H1 (cell line): ENCODE measurements around the gene UBE2M. TPM values are rescaled to one million over a fixed set of nuclear protein-coding genes. Genes with fewer than 3 reads are reported as not detected.
"Not testable (repeated sequence)": the region's sequence is repeated elsewhere in the genome, so short reads cannot be mapped to it uniquely, and the experiment has no call there.

Source experiments
- CTCF ChIA-PET: fragments of 300-600 bp; sonication (Branson Sonifier 250); formaldehyde crosslinking; loops from one replicate; lab custom pipeline; 2021; ENCODE audit not compliant: partially characterized antibody; lab: Charles Lee
- POLR2A ChIA-PET: fragments of 300-600 bp; sonication (Branson Sonifier 250); formaldehyde crosslinking; loops from one replicate; lab custom pipeline; 2021; ENCODE audit warnings: inconsistent platforms; ENCODE audit not compliant: partially characterized antibody; lab: Charles Lee
- DNase-seq, 2 experiments: peaks; one replicate each; pipeline versions ENCODE4 v3.0.0 to v3.0.0-alpha.2; 2010 to 2022; ENCODE audit warnings: low spot score in 2 of 2, low read depth in 1 of 2, mixed read lengths in 1 of 2
- FAIRE-seq: peaks from 2 replicates; lab custom pipeline; 2011; peaks lifted over from hg19 to GRCh38; lab: Jason Lieb, UNC
- H2AFZ ChIP-seq: 2 replicates; pipeline ENCODE4 v1.8.1; 2012; ENCODE audit warnings: low read length, inconsistent platforms
- H2AK5ac ChIP-seq: 2 replicates; pipeline ENCODE4 v1.6.1; 2013; ENCODE audit warnings: low read depth, low read length
- H2BK120ac ChIP-seq: replicated peaks from 2 replicates; pipeline ENCODE3; 2013; ENCODE audit warnings: low read depth, low read length, inconsistent platforms
- H2BK12ac ChIP-seq: 2 replicates; pipeline ENCODE4 v1.6.1; 2013; ENCODE audit warnings: low read depth, low read length
- H2BK15ac ChIP-seq: 2 replicates; pipeline ENCODE4 v1.6.1; 2013; ENCODE audit warnings: low read length
- H2BK20ac ChIP-seq: 2 replicates; pipeline ENCODE4 v1.6.1; 2013; ENCODE audit warnings: low read length
- H2BK5ac ChIP-seq: 2 replicates; pipeline ENCODE4 v1.6.1; 2013; ENCODE audit warnings: low read depth, low read length
- H3K14ac ChIP-seq: 2 replicates; pipeline ENCODE4 v1.6.1; 2013; ENCODE audit warnings: inconsistent platforms; ENCODE audit not compliant: insufficient read length
- H3K18ac ChIP-seq: 2 replicates; pipeline ENCODE4 v1.6.1; 2013; ENCODE audit warnings: low read length; ENCODE audit errors: extremely low read depth
- H3K23ac ChIP-seq: 2 replicates; pipeline ENCODE4 v1.6.1; 2013; ENCODE audit warnings: inconsistent platforms; ENCODE audit not compliant: insufficient read length
- H3K23me2 ChIP-seq: 2 replicates; pipeline ENCODE4 v1.6.1; 2013; ENCODE audit warnings: low read depth, low read length
- H3K27ac ChIP-seq: 2 replicates; pipeline ENCODE4 v1.6.1; 2011; ENCODE audit warnings: low read depth, low read length, inconsistent platforms
- H3K27me3 ChIP-seq, 4 experiments: replicated peaks in 1 of 4; 1 replicate in 1 of 4; 2 replicates in 3 of 4; pipeline versions ENCODE4 v1.6.1 to v1.8.1; 2011 to 2013; ENCODE audit warnings: low read length in 3 of 4, mild to moderate bottlenecking in 3 of 4, inconsistent platforms in 2 of 4, mixed read lengths in 2 of 4, moderate library complexity in 1 of 4; ENCODE audit not compliant: control insufficient read depth in 3 of 4, insufficient read depth in 3 of 4; ENCODE audit errors: extremely low read depth in 1 of 4
- H3K36me3 ChIP-seq, 4 experiments: 2 replicates each; pipeline versions ENCODE4 v1.6.1 to v1.8.1; 2011 to 2013; ENCODE audit warnings: mild to moderate bottlenecking in 4 of 4, low read length in 3 of 4, moderate library complexity in 2 of 4, control low read depth in 1 of 4, inconsistent platforms in 1 of 4; ENCODE audit not compliant: insufficient read depth in 4 of 4, control insufficient read depth in 2 of 4
- H3K4ac ChIP-seq: replicated peaks from 2 replicates; pipeline ENCODE3; 2013; ENCODE audit warnings: low read length, low read depth, mixed read lengths, inconsistent platforms; ENCODE audit not compliant: insufficient read length
- H3K4me1 ChIP-seq, 4 experiments: replicated peaks in 1 of 4; 1 replicate in 1 of 4; 2 replicates in 3 of 4; pipeline versions ENCODE4 v1.6.1 to v1.8.1; 2011 to 2013; ENCODE audit warnings: low read length in 3 of 4, inconsistent platforms in 2 of 4, mixed read lengths in 1 of 4; ENCODE audit not compliant: insufficient read depth in 4 of 4, control insufficient read depth in 3 of 4
- H3K4me2 ChIP-seq, 2 experiments: 2 replicates each; pipeline versions ENCODE4 v1.6.1 to v1.8.1; 2011 to 2013; ENCODE audit warnings: low read depth in 2 of 2, low read length in 2 of 2, control low read depth in 1 of 2, inconsistent platforms in 1 of 2, mild to moderate bottlenecking in 1 of 2; ENCODE audit not compliant: insufficient read depth in 1 of 2
- H3K4me3 ChIP-seq, 4 experiments: fragments of 200-600, 300-600 bp in 1 of 4; sonication (generic), shearing (Covaris generic), sonication (Bioruptor Twin) in 1 of 4; 2 replicates each; pipeline versions ENCODE4 v1.5.1 to v1.8.1; 2011 to 2016; ENCODE audit warnings: low read length in 4 of 4, low read depth in 3 of 4, control low read depth in 2 of 4, inconsistent platforms in 2 of 4, mild to moderate bottlenecking in 2 of 4, mixed read lengths in 1 of 4, moderate library complexity in 1 of 4; ENCODE audit not compliant: insufficient read depth in 2 of 4; ENCODE audit errors: extremely low read depth in 1 of 4
- H3K56ac ChIP-seq: replicated peaks from 2 replicates; pipeline ENCODE3; 2013; ENCODE audit warnings: low read depth, mild to moderate bottlenecking, mixed read lengths, low read length, inconsistent platforms; ENCODE audit not compliant: insufficient read length
- H3K79me1 ChIP-seq: 2 replicates; pipeline ENCODE4 v1.6.1; 2013; ENCODE audit warnings: low read depth, low read length, control low read depth
- H3K79me2 ChIP-seq, 2 experiments: 2 replicates each; pipeline versions ENCODE4 v1.6.1 to v1.8.1; 2012 to 2013; ENCODE audit warnings: low read length in 2 of 2, mild to moderate bottlenecking in 2 of 2, inconsistent platforms in 1 of 2; ENCODE audit not compliant: insufficient read depth in 2 of 2, control insufficient read depth in 1 of 2
- H3K9ac ChIP-seq, 4 experiments: replicated peaks in 1 of 4; 1 replicate in 1 of 4; 2 replicates in 3 of 4; pipeline versions ENCODE4 v1.6.1 to v1.8.1; 2011 to 2013; ENCODE audit warnings: low read depth in 3 of 4, low read length in 3 of 4, control low read depth in 2 of 4, mild to moderate bottlenecking in 2 of 4, moderate library complexity in 2 of 4, inconsistent platforms in 1 of 4; ENCODE audit errors: extremely low read depth in 1 of 4
- H3K9me3 ChIP-seq, 2 experiments: 2 replicates each; pipeline versions ENCODE4 v1.6.1 to v1.8.1; 2012 to 2013; ENCODE audit warnings: mild to moderate bottlenecking in 2 of 2, moderate library complexity in 2 of 2, control low read depth in 1 of 2, inconsistent platforms in 1 of 2, low read depth in 1 of 2, low read length in 1 of 2, mixed read lengths in 1 of 2; ENCODE audit not compliant: insufficient read depth in 2 of 2
- H4K20me1 ChIP-seq, 2 experiments: replicated peaks in 1 of 2; 2 replicates each; pipeline versions ENCODE3 to v1.8.1; 2011 to 2013; ENCODE audit warnings: inconsistent platforms in 2 of 2, low read length in 2 of 2, mild to moderate bottlenecking in 1 of 2; ENCODE audit not compliant: insufficient read depth in 2 of 2, control insufficient read depth in 1 of 2
- H4K5ac ChIP-seq: 2 replicates; pipeline ENCODE4 v1.6.1; 2013; ENCODE audit warnings: low read length, low read depth, mixed read lengths, inconsistent platforms; ENCODE audit not compliant: insufficient read length
- H4K8ac ChIP-seq: 2 replicates; pipeline ENCODE4 v1.8.0; 2013; ENCODE audit warnings: mild to moderate bottlenecking, moderate library complexity, low read length, inconsistent platforms; ENCODE audit not compliant: insufficient read depth; ENCODE audit errors: extremely low read depth
- H4K91ac ChIP-seq: replicated peaks from 2 replicates; pipeline ENCODE3; 2013; ENCODE audit warnings: low read length, mixed read lengths, inconsistent platforms; ENCODE audit not compliant: insufficient read length
- WGBS, 2 experiments: shearing (Covaris generic) in 1 of 2; methylation state at CpG; one replicate each; pipeline versions ENCODE4 v1.1.6 to v1.1.7; 2013 to 2015; ENCODE audit warnings: low lambda C conversion rate in 2 of 2, mixed read lengths in 2 of 2, inconsistent platforms in 1 of 2, low coverage in 1 of 2, missing lambda C conversion rate in 1 of 2; ENCODE audit not compliant: insufficient replicate concordance in 2 of 2, insufficient coverage in 1 of 2, insufficient read length in 1 of 2; ENCODE audit errors: extremely low coverage in 1 of 2, missing lambda C conversion rate in 1 of 2; 5-methylcytosine and 5-hydroxymethylcytosine counted together
- polyA plus RNA-seq, 7 experiments: library from polyadenylated mRNA; depleted of rRNA in 3 of 7; stranded (reverse) in 5 of 7; unstranded in 2 of 7; fragments of >200 nt in 5 of 7; fragments of 200-250 nt in 2 of 7; gene quantifications; 1 replicate in 5 of 7; 2 replicates in 1 of 7; 4 replicates in 1 of 7; pipeline versions ENCODE4 v1.2.1 to v1.2.3, GENCODE V29; 2011 to 2013; ENCODE audit warnings: missing spikeins in 2 of 7, mixed read lengths in 2 of 7
- total RNA-seq: library from RNA; stranded (reverse); fragmentation: NEBNext Ultra II Directional; extraction: Animal tissue kit (Norgen Biotek cat#: 25700); gene quantifications from 2 replicates; pipeline ENCODE4 v1.2.1, GENCODE V29; 2021

The UBE2M gene
- total and polyA plus RNA-seq, 2 of the 8 experiments (the other 6 are each of a cell fraction or from before 2014, with no cell fraction given): 93.8 to 114 TPM

GRCh38 chr19:58607213-58607612, 48.8 kb upstream of the UBE2M start:
- FAIRE-seq, POLR2A ChIA-PET, CTCF ChIA-PET: not testable (repeated sequence)

More at GRCh38 chr19:58607213-58607612, 48.8 kb upstream of the UBE2M start:
- H2AFZ ChIP-seq, H2BK20ac ChIP-seq, H3K9ac ChIP-seq, H3K9me3 ChIP-seq, H3K79me1 ChIP-seq, H3K23me2 ChIP-seq, H3K4me2 ChIP-seq, H3K36me3 ChIP-seq, H2BK15ac ChIP-seq, H4K91ac ChIP-seq, H2BK12ac ChIP-seq, H2BK120ac ChIP-seq, H3K27me3 ChIP-seq, H3K4ac ChIP-seq, H3K79me2 ChIP-seq, DNase-seq, H2AK5ac ChIP-seq, H3K4me3 ChIP-seq, H4K20me1 ChIP-seq, H2BK5ac ChIP-seq, H3K56ac ChIP-seq, H3K18ac ChIP-seq, H4K8ac ChIP-seq, H3K14ac ChIP-seq, H3K27ac ChIP-seq, H3K4me1 ChIP-seq, H3K23ac ChIP-seq, H4K5ac ChIP-seq: not testable (repeated sequence)
- WGBS, 2 experiments: no CpG with 5 or more reads among the region's 28 CpGs
